ENCODE data around the gene OSBPL8.

- TF ChIP-seq MYNN (tag by site-specific recombination; IDR thresholded peaks at IDR 0.05; ENCODE audit: borderline replicate concordance) (no peak), PBX3 (CRISPR knock-in tag; IDR thresholded peaks at IDR 0.05) (no peak), PRDM10 (tag by site-specific recombination; IDR thresholded peaks at IDR 0.05) (no peak), ZNF776 (tag by site-specific recombination; IDR thresholded peaks at IDR 0.05; ENCODE audit: borderline replicate concordance) (no peak), CTCF (tag by site-specific recombination; IDR thresholded peaks at IDR 0.05) (no peak), ZNF623 (tag by site-specific recombination; IDR thresholded peaks at IDR 0.05) (no peak), ZFP41 (tag by site-specific recombination; IDR thresholded peaks at IDR 0.05; ENCODE audit: borderline replicate concordance) (no peak)
Observed at GRCh38 chr12:76555231-76555767, 4.3 kb downstream of the OSBPL8 start.

All from HEK293 (cell line).